Transverse colon (tissue), 4 donors: ENCODE data around the gene FKBP9.

Source experiments
- EP300 ChIP-seq: sonication (generic); formaldehyde crosslinking; IDR thresholded peaks from one replicate; pipeline ENCODE4 v1.6.1; 2017; ENCODE audit warnings: antibody characterized with exemption, low read depth
- POLR2A ChIP-seq: fragments of 450-650 bp; IDR thresholded peaks from one replicate; pipeline ENCODE4 v1.6.1; 2016; ENCODE audit warnings: antibody characterized with exemption, mild to moderate bottlenecking, moderate library complexity
- POLR2AphosphoS5 ChIP-seq, 3 donors: sonication (generic); formaldehyde crosslinking; IDR thresholded peaks; one replicate each; pipeline ENCODE4 v1.6.1; 2016; ENCODE audit warnings: antibody characterized with exemption in 3 of 3
- TF ChIP-seq, protein P1 (sequence below), 5 experiments: fragments of 200-600 bp in 3 of 5; fragments of 450-650 bp in 2 of 5; sonication (generic) in 3 of 5; IDR thresholded peaks; 1 replicate in 2 of 5; 2 replicates in 3 of 5; pipeline ENCODE4 v1.5.1; 2016 to 2017; ENCODE audit warnings: antibody characterized with exemption in 5 of 5, inconsistent platforms in 3 of 5, mild to moderate bottlenecking in 2 of 5, moderate library complexity in 1 of 5

- TF ChIP-seq, protein P1, sequence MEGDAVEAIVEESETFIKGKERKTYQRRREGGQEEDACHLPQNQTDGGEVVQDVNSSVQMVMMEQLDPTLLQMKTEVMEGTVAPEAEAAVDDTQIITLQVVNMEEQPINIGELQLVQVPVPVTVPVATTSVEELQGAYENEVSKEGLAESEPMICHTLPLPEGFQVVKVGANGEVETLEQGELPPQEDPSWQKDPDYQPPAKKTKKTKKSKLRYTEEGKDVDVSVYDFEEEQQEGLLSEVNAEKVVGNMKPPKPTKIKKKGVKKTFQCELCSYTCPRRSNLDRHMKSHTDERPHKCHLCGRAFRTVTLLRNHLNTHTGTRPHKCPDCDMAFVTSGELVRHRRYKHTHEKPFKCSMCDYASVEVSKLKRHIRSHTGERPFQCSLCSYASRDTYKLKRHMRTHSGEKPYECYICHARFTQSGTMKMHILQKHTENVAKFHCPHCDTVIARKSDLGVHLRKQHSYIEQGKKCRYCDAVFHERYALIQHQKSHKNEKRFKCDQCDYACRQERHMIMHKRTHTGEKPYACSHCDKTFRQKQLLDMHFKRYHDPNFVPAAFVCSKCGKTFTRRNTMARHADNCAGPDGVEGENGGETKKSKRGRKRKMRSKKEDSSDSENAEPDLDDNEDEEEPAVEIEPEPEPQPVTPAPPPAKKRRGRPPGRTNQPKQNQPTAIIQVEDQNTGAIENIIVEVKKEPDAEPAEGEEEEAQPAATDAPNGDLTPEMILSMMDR (IDR thresholded peaks at IDR 0.05), result no peak
- TF ChIP-seq POLR2A, result no peak
- no peak for TF ChIP-seq EP300
- peak in 1 of 3 donors; percentile 41 for TF ChIP-seq POLR2AphosphoS5 (IDR thresholded peaks at IDR 0.05)
These were observed 1.1 kb downstream of the FKBP9 start for GRCh38 chr7:32958046-32959025.
